ENCODE data around the gene SMIM34. TPM values are rescaled to one million over a fixed set of nuclear protein-coding genes. Genes with fewer than 3 reads are reported as not detected.
"Not testable (repeated sequence)": the region's sequence is repeated elsewhere in the genome, so short reads cannot be mapped to it uniquely, and the experiment has no call there.

The SMIM34 gene
- polyA plus RNA-seq (not detected in 3 replicates), polyA minus RNA-seq (not detected in 3 replicates)
- polyA plus RNA-seq (2011; ENCODE audit: low read depth), result 0.56 TPM
- polyA plus RNA-seq (2011; cell fraction: cytosol; rRNA removed), result not detected in 2 replicates
- polyA plus RNA-seq (2011; cell fraction: nucleus; rRNA removed), result not detected in 2 replicates
- 0.80 TPM in 1 of 2 replicates, not detected in the other for polyA plus RNA-seq (2012; ENCODE audit: low replicate concordance)
- not detected for polyA minus RNA-seq (2011; cell fraction: cytosol; rRNA and poly(A)+ RNA removed)
- not detected in 2 replicates for polyA minus RNA-seq (2011; cell fraction: nucleus; rRNA and poly(A)+ RNA removed)

GRCh38 chr21:34423805-34424204, at the start of gene SMIM34:
SMIM34 (minus strand) TSS chr21:34423951; CDS start chr21:34423839, 112 bp downstream.
- H3K79me2 ChIP-seq (ENCODE audit: control insufficient read depth, insufficient read depth, low read length); H3K36me3 ChIP-seq (ENCODE audit: control insufficient read depth in 2 of 2, extremely low read depth in 1 of 2, insufficient read depth in 2 of 2, low read length in 2 of 2); H3K9ac ChIP-seq (ENCODE audit: control insufficient read depth, extremely low read depth, insufficient read depth, low read length); FAIRE-seq; H3K4me3 ChIP-seq (ENCODE audit: control insufficient read depth in 2 of 3, extremely low read depth in 1 of 3, insufficient read depth in 2 of 3, low read depth in 1 of 3, low read length in 3 of 3); H3K27ac ChIP-seq (ENCODE audit: control insufficient read depth, insufficient read depth, low read length); H4K20me1 ChIP-seq (ENCODE audit: control insufficient read depth, extremely low read depth, insufficient read depth, low read length); H3K4me2 ChIP-seq (ENCODE audit: control insufficient read depth, extremely low read depth, insufficient read depth, low read depth, low read length); H3K4me1 ChIP-seq (ENCODE audit: control insufficient read depth, extremely low read depth, insufficient read depth, low read length); H3K9me1 ChIP-seq (ENCODE audit: control insufficient read depth, extremely low read depth, insufficient read depth, low read length); H2AFZ ChIP-seq (ENCODE audit: control insufficient read depth, low read length); dilution Hi-C loops (cut with MboI; ENCODE audit: extremely low pct_ligation_motif_present, low sequenced_read_pairs); H3K27me3 ChIP-seq (ENCODE audit: control insufficient read depth, extremely low read depth, insufficient read depth, low read length); DNase-seq (ENCODE audit: low read depth, low spot score); H3K9me3 ChIP-seq (ENCODE audit: control insufficient read depth, low read depth, low read length): not testable (repeated sequence)

- dilution Hi-C loops (cut with MboI; ENCODE audit: extremely low pct_ligation_motif_present, low sequenced_read_pairs), result not testable (repeated sequence)
Measured at GRCh38 chr21:34467333-34467732, 43.6 kb upstream of the SMIM34 start.

GRCh38 chr21:34459426-34459825, 35.7 kb upstream of the SMIM34 start:
- H4K20me1 ChIP-seq (ENCODE audit: control insufficient read depth, extremely low read depth, insufficient read depth, low read length); H3K9ac ChIP-seq (ENCODE audit: control insufficient read depth, extremely low read depth, insufficient read depth, low read length); FAIRE-seq; dilution Hi-C loops (cut with MboI; ENCODE audit: extremely low pct_ligation_motif_present, low sequenced_read_pairs); H3K4me2 ChIP-seq (ENCODE audit: control insufficient read depth, extremely low read depth, insufficient read depth, low read depth, low read length); H3K9me3 ChIP-seq (ENCODE audit: control insufficient read depth, low read depth, low read length); H3K27ac ChIP-seq (ENCODE audit: control insufficient read depth, insufficient read depth, low read length); DNase-seq (ENCODE audit: low read depth, low spot score); H2AFZ ChIP-seq (ENCODE audit: control insufficient read depth, low read length); H3K36me3 ChIP-seq (ENCODE audit: control insufficient read depth in 2 of 2, extremely low read depth in 1 of 2, insufficient read depth in 2 of 2, low read length in 2 of 2); H3K79me2 ChIP-seq (ENCODE audit: control insufficient read depth, insufficient read depth, low read length); H3K9me1 ChIP-seq (ENCODE audit: control insufficient read depth, extremely low read depth, insufficient read depth, low read length); H3K4me3 ChIP-seq (ENCODE audit: control insufficient read depth in 2 of 3, extremely low read depth in 1 of 3, insufficient read depth in 2 of 3, low read depth in 1 of 3, low read length in 3 of 3); H3K4me1 ChIP-seq (ENCODE audit: control insufficient read depth, extremely low read depth, insufficient read depth, low read length); H3K27me3 ChIP-seq (ENCODE audit: control insufficient read depth, extremely low read depth, insufficient read depth, low read length): not testable (repeated sequence)

More at GRCh38 chr21:34467333-34467732, 43.6 kb upstream of the SMIM34 start:
- not testable (repeated sequence) for H3K4me1 ChIP-seq (ENCODE audit: control insufficient read depth, extremely low read depth, insufficient read depth, low read length); H3K27ac ChIP-seq (ENCODE audit: control insufficient read depth, insufficient read depth, low read length); H3K4me2 ChIP-seq (ENCODE audit: control insufficient read depth, extremely low read depth, insufficient read depth, low read depth, low read length); H3K9me1 ChIP-seq (ENCODE audit: control insufficient read depth, extremely low read depth, insufficient read depth, low read length); H2AFZ ChIP-seq (ENCODE audit: control insufficient read depth, low read length); H3K4me3 ChIP-seq (ENCODE audit: control insufficient read depth in 2 of 3, extremely low read depth in 1 of 3, insufficient read depth in 2 of 3, low read depth in 1 of 3, low read length in 3 of 3); H3K9ac ChIP-seq (ENCODE audit: control insufficient read depth, extremely low read depth, insufficient read depth, low read length); H3K9me3 ChIP-seq (ENCODE audit: control insufficient read depth, low read depth, low read length); H3K36me3 ChIP-seq (ENCODE audit: control insufficient read depth in 2 of 2, extremely low read depth in 1 of 2, insufficient read depth in 2 of 2, low read length in 2 of 2); DNase-seq (ENCODE audit: low read depth, low spot score); FAIRE-seq; H3K27me3 ChIP-seq (ENCODE audit: control insufficient read depth, extremely low read depth, insufficient read depth, low read length); H4K20me1 ChIP-seq (ENCODE audit: control insufficient read depth, extremely low read depth, insufficient read depth, low read length); H3K79me2 ChIP-seq (ENCODE audit: control insufficient read depth, insufficient read depth, low read length)

- H2AFZ ChIP-seq (ENCODE audit: control insufficient read depth, low read length); H3K36me3 ChIP-seq (ENCODE audit: control insufficient read depth in 2 of 2, extremely low read depth in 1 of 2, insufficient read depth in 2 of 2, low read length in 2 of 2); H3K9me1 ChIP-seq (ENCODE audit: control insufficient read depth, extremely low read depth, insufficient read depth, low read length); H4K20me1 ChIP-seq (ENCODE audit: control insufficient read depth, extremely low read depth, insufficient read depth, low read length); H3K9ac ChIP-seq (ENCODE audit: control insufficient read depth, extremely low read depth, insufficient read depth, low read length); H3K27me3 ChIP-seq (ENCODE audit: control insufficient read depth, extremely low read depth, insufficient read depth, low read length); FAIRE-seq; H3K27ac ChIP-seq (ENCODE audit: control insufficient read depth, insufficient read depth, low read length); H3K9me3 ChIP-seq (ENCODE audit: control insufficient read depth, low read depth, low read length); DNase-seq (ENCODE audit: low read depth, low spot score); dilution Hi-C loops (cut with MboI; ENCODE audit: extremely low pct_ligation_motif_present, low sequenced_read_pairs); H3K4me1 ChIP-seq (ENCODE audit: control insufficient read depth, extremely low read depth, insufficient read depth, low read length); H3K79me2 ChIP-seq (ENCODE audit: control insufficient read depth, insufficient read depth, low read length); H3K4me2 ChIP-seq (ENCODE audit: control insufficient read depth, extremely low read depth, insufficient read depth, low read depth, low read length); H3K4me3 ChIP-seq (ENCODE audit: control insufficient read depth in 2 of 3, extremely low read depth in 1 of 3, insufficient read depth in 2 of 3, low read depth in 1 of 3, low read length in 3 of 3): not testable (repeated sequence)
Measured at GRCh38 chr21:34458266-34458665, 34.5 kb upstream of the SMIM34 start.

- H3K27ac ChIP-seq (ENCODE audit: control insufficient read depth, insufficient read depth, low read length); H2AFZ ChIP-seq (ENCODE audit: control insufficient read depth, low read length); H3K9me1 ChIP-seq (ENCODE audit: control insufficient read depth, extremely low read depth, insufficient read depth, low read length); H3K79me2 ChIP-seq (ENCODE audit: control insufficient read depth, insufficient read depth, low read length); H3K36me3 ChIP-seq (ENCODE audit: control insufficient read depth in 2 of 2, extremely low read depth in 1 of 2, insufficient read depth in 2 of 2, low read length in 2 of 2); H3K4me3 ChIP-seq (ENCODE audit: control insufficient read depth in 2 of 3, extremely low read depth in 1 of 3, insufficient read depth in 2 of 3, low read depth in 1 of 3, low read length in 3 of 3); H3K4me1 ChIP-seq (ENCODE audit: control insufficient read depth, extremely low read depth, insufficient read depth, low read length); DNase-seq (ENCODE audit: low read depth, low spot score); H3K9me3 ChIP-seq (ENCODE audit: control insufficient read depth, low read depth, low read length); H3K9ac ChIP-seq (ENCODE audit: control insufficient read depth, extremely low read depth, insufficient read depth, low read length); H4K20me1 ChIP-seq (ENCODE audit: control insufficient read depth, extremely low read depth, insufficient read depth, low read length); H3K27me3 ChIP-seq (ENCODE audit: control insufficient read depth, extremely low read depth, insufficient read depth, low read length); dilution Hi-C loops (cut with MboI; ENCODE audit: extremely low pct_ligation_motif_present, low sequenced_read_pairs); H3K4me2 ChIP-seq (ENCODE audit: control insufficient read depth, extremely low read depth, insufficient read depth, low read depth, low read length): not testable (repeated sequence)
- peak; percentile 17 for FAIRE-seq
Measured at GRCh38 chr21:34456180-34456579, 32.4 kb upstream of the SMIM34 start.

Measured in keratinocyte (primary cell).